GM12878 (cell line): ENCODE measurements around the gene MYCT1.

Experiments used
- CEBPB ChIP-seq, 2 experiments: fragments of 150-350 bp in 1 of 2; IDR thresholded peaks; 2 replicates each; pipeline ENCODE4 v1.6.1; 2012 to 2014; ENCODE audit warnings: low read depth in 2 of 2, low read length in 2 of 2, borderline replicate concordance in 1 of 2, inconsistent platforms in 1 of 2
- HDAC6 ChIP-seq: fragments of 200-600 bp; sonication (generic); IDR thresholded peaks from one replicate; pipeline ENCODE4 v1.8.0; 2017; ENCODE audit warnings: antibody characterized with exemption; ENCODE audit not compliant: unreplicated experiment
- POLR2AphosphoS5 ChIP-seq: IDR thresholded peaks from 2 replicates; pipeline ENCODE4 v1.6.1; 2011; ENCODE audit warnings: mild to moderate bottlenecking, low read length, inconsistent platforms
- RCOR1 ChIP-seq: conservative IDR thresholded peaks from 2 replicates; pipeline ENCODE4 v1.6.1; 2012; ENCODE audit warnings: low read depth, low read length, improper control_type of control experiment
- TAF1 ChIP-seq: IDR thresholded peaks from 2 replicates; pipeline ENCODE4 v1.6.1; 2011; ENCODE audit warnings: mild to moderate bottlenecking, low read depth, low read length, borderline replicate concordance
- TF ChIP-seq, protein P1 (sequence below), 3 experiments: IDR thresholded peaks in 2 of 3; conservative IDR thresholded peaks in 1 of 3; 2 replicates each; pipeline ENCODE4 v1.5.1; 2011; ENCODE audit warnings: low read depth in 3 of 3, low read length in 3 of 3, mild to moderate bottlenecking in 3 of 3, control low read depth in 2 of 3, moderate library complexity in 2 of 3, inconsistent platforms in 1 of 3, mixed read lengths in 1 of 3; ENCODE audit not compliant: control insufficient read depth in 2 of 3, insufficient read depth in 1 of 3; ENCODE audit errors: extremely low read depth in 1 of 3
- TF ChIP-seq, protein P2 (sequence below): IDR thresholded peaks from 2 replicates; pipeline ENCODE4 v1.6.1; 2012; ENCODE audit warnings: mild to moderate bottlenecking, low read depth, low read length

DNA sequence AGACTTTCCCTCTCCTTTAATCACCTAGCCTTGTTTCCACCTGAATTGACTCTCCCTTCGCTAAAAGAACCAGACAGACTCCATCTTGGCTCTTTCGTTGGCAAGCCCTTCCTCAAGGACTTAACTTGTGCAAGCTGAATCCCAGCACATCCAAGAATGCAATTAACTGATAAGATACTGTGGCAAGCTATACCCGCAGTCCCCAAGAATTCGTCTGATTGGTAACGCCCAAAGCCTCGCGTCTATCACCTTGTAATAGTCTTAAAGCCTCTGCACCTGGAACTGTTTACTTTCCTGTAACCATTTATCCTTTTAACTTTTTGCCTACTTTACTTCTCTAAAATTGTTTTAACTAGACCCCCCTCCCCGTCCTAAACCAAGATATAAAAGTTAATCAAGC lies 15.6 kb upstream of the MYCT1 start:
- TF ChIP-seq CEBPB (IDR thresholded peaks at IDR 0.05; ENCODE audit: borderline replicate concordance in 1 of 2, low read depth in 2 of 2, low read length in 2 of 2) (no peak), RCOR1 (no peak), HDAC6 (no peak), POLR2AphosphoS5 (no peak), TAF1 (no peak)
- TF ChIP-seq, protein P1, sequence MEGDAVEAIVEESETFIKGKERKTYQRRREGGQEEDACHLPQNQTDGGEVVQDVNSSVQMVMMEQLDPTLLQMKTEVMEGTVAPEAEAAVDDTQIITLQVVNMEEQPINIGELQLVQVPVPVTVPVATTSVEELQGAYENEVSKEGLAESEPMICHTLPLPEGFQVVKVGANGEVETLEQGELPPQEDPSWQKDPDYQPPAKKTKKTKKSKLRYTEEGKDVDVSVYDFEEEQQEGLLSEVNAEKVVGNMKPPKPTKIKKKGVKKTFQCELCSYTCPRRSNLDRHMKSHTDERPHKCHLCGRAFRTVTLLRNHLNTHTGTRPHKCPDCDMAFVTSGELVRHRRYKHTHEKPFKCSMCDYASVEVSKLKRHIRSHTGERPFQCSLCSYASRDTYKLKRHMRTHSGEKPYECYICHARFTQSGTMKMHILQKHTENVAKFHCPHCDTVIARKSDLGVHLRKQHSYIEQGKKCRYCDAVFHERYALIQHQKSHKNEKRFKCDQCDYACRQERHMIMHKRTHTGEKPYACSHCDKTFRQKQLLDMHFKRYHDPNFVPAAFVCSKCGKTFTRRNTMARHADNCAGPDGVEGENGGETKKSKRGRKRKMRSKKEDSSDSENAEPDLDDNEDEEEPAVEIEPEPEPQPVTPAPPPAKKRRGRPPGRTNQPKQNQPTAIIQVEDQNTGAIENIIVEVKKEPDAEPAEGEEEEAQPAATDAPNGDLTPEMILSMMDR (IDR thresholded peaks at IDR 0.05 in 2 of 3, conservative IDR thresholded peaks at IDR 0.05 in 1 of 3; ENCODE audit: control insufficient read depth in 2 of 3, extremely low read depth in 1 of 3, insufficient read depth in 1 of 3, low read depth in 3 of 3, low read length in 3 of 3) = no peak
- TF ChIP-seq, protein P2, sequence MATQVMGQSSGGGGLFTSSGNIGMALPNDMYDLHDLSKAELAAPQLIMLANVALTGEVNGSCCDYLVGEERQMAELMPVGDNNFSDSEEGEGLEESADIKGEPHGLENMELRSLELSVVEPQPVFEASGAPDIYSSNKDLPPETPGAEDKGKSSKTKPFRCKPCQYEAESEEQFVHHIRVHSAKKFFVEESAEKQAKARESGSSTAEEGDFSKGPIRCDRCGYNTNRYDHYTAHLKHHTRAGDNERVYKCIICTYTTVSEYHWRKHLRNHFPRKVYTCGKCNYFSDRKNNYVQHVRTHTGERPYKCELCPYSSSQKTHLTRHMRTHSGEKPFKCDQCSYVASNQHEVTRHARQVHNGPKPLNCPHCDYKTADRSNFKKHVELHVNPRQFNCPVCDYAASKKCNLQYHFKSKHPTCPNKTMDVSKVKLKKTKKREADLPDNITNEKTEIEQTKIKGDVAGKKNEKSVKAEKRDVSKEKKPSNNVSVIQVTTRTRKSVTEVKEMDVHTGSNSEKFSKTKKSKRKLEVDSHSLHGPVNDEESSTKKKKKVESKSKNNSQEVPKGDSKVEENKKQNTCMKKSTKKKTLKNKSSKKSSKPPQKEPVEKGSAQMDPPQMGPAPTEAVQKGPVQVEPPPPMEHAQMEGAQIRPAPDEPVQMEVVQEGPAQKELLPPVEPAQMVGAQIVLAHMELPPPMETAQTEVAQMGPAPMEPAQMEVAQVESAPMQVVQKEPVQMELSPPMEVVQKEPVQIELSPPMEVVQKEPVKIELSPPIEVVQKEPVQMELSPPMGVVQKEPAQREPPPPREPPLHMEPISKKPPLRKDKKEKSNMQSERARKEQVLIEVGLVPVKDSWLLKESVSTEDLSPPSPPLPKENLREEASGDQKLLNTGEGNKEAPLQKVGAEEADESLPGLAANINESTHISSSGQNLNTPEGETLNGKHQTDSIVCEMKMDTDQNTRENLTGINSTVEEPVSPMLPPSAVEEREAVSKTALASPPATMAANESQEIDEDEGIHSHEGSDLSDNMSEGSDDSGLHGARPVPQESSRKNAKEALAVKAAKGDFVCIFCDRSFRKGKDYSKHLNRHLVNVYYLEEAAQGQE = no peak
